ENCODE data around the gene TAGAP.
"Not testable (repeated sequence)": the region's sequence is repeated elsewhere in the genome, so short reads cannot be mapped to it uniquely, and the experiment has no call there.

The TAGAP gene

GRCh38 chr6:158999154-158999665, 45.6 kb downstream of the TAGAP start:
- no peaks in the 10 kb centered on the region for H4K20me1 ChIP-seq (ENCODE audit: low read depth, low read length)
- H3F3A ChIP-seq (ENCODE audit: insufficient read depth) = peaks cover 11% of the 10 kb centered on the region; the same call in 1 of the 2 replicates
- no peaks in the 10 kb centered on the region for H3K36me3 ChIP-seq (ENCODE audit: low read length)
- no peaks in the 10 kb centered on the region for H3K79me2 ChIP-seq (ENCODE audit: insufficient read depth, low read length)
- H3K27ac ChIP-seq (ENCODE audit: low read depth, low read length) = no peak overlapping the region
- no peaks in the 10 kb centered on the region for H3K27me3 ChIP-seq (ENCODE audit: low read length)
- TF ChIP-seq, protein P1, sequence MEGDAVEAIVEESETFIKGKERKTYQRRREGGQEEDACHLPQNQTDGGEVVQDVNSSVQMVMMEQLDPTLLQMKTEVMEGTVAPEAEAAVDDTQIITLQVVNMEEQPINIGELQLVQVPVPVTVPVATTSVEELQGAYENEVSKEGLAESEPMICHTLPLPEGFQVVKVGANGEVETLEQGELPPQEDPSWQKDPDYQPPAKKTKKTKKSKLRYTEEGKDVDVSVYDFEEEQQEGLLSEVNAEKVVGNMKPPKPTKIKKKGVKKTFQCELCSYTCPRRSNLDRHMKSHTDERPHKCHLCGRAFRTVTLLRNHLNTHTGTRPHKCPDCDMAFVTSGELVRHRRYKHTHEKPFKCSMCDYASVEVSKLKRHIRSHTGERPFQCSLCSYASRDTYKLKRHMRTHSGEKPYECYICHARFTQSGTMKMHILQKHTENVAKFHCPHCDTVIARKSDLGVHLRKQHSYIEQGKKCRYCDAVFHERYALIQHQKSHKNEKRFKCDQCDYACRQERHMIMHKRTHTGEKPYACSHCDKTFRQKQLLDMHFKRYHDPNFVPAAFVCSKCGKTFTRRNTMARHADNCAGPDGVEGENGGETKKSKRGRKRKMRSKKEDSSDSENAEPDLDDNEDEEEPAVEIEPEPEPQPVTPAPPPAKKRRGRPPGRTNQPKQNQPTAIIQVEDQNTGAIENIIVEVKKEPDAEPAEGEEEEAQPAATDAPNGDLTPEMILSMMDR (IDR thresholded peaks at IDR 0.05; ENCODE audit: insufficient read depth, low read length, poor library complexity, severe bottlenecking) = no peak
- no peak for TF ChIP-seq EZH2phosphoT487 (conservative IDR thresholded peaks at IDR 0.05; ENCODE audit: low read length)
- H3K9me3 ChIP-seq (ENCODE audit: insufficient read depth, low read length) = no peaks in the 10 kb centered on the region
- peak overlapping the region; percentile 69 for H3K4me2 ChIP-seq (ENCODE audit: low read depth, low read length, poor library complexity, severe bottlenecking)
- H3K4me3 ChIP-seq (ENCODE audit: insufficient read depth, low read length, poor library complexity, severe bottlenecking) = peak overlapping the region; percentile 83
- H3K9me2 ChIP-seq (replicated peaks; ENCODE audit: insufficient read depth, low read length) = no peaks in the 10 kb centered on the region
- H3K9ac ChIP-seq (ENCODE audit: low read length) = peak overlapping the region; percentile 86
- H2AFZ ChIP-seq (ENCODE audit: low read depth, low read length, severe bottlenecking) = peak overlapping the region; percentile 94

DNA sequence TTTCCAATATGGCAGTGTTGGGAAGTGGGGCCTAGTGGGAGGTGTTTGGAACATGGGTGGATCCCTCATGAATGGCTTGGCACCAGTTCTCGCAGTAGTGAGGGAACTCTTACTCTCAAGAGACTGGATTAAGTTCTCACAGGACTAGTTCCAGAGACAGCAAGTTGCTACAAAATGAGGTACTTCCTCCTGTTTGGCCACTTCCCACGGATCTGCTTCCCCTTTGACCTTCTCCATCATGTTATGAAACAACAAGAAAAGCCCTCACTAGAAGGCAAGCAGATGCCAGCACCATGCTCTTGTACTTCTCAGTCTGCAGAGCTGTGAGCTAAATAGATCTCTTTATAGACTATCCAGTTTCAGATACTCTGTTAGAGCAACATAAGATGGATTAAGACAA, 47.9 kb downstream of the TAGAP start:
- peaks cover 11% of the 10 kb centered on the region; the same call in 1 of the 2 replicates for H3F3A ChIP-seq (ENCODE audit: insufficient read depth)
- no peak overlapping the region for H3K4me2 ChIP-seq (ENCODE audit: low read depth, low read length, poor library complexity, severe bottlenecking)
- no peak overlapping the region for H3K4me3 ChIP-seq (ENCODE audit: insufficient read depth, low read length, poor library complexity, severe bottlenecking)
- no peaks in the 10 kb centered on the region for H3K79me2 ChIP-seq (ENCODE audit: insufficient read depth, low read length)
- no peaks in the 10 kb centered on the region for H4K20me1 ChIP-seq (ENCODE audit: low read depth, low read length)
- H3K9ac ChIP-seq (ENCODE audit: low read length) = no peak overlapping the region
- no peak overlapping the region for H3K27ac ChIP-seq (ENCODE audit: low read depth, low read length)
- no peaks in the 10 kb centered on the region for H3K27me3 ChIP-seq (ENCODE audit: low read length)
- H3K9me3 ChIP-seq (ENCODE audit: insufficient read depth, low read length) = no peaks in the 10 kb centered on the region
- no peak overlapping the region for H2AFZ ChIP-seq (ENCODE audit: low read depth, low read length, severe bottlenecking)
- no peaks in the 10 kb centered on the region for H3K9me2 ChIP-seq (replicated peaks; ENCODE audit: insufficient read depth, low read length)
- TF ChIP-seq EZH2phosphoT487 (conservative IDR thresholded peaks at IDR 0.05; ENCODE audit: low read length) = no peak
- TF ChIP-seq, protein P1 (IDR thresholded peaks at IDR 0.05; ENCODE audit: insufficient read depth, low read length, poor library complexity, severe bottlenecking) = no peak
- H3K36me3 ChIP-seq (ENCODE audit: low read length) = no peaks in the 10 kb centered on the region

- TF ChIP-seq EZH2phosphoT487 (conservative IDR thresholded peaks at IDR 0.05; ENCODE audit: low read length) = no peak
- no peaks in the 10 kb centered on the region for H3K9me3 ChIP-seq (ENCODE audit: insufficient read depth, low read length)
- no peaks in the 10 kb centered on the region for H3K27me3 ChIP-seq (ENCODE audit: low read length)
- H3K9me2 ChIP-seq (replicated peaks; ENCODE audit: insufficient read depth, low read length) = no peaks in the 10 kb centered on the region
- no peak overlapping the region for H3K27ac ChIP-seq (ENCODE audit: low read depth, low read length)
- no peak overlapping the region for H3K4me2 ChIP-seq (ENCODE audit: low read depth, low read length, poor library complexity, severe bottlenecking)
- H2AFZ ChIP-seq (ENCODE audit: low read depth, low read length, severe bottlenecking) = no peak overlapping the region
- H3K79me2 ChIP-seq (ENCODE audit: insufficient read depth, low read length) = no peaks in the 10 kb centered on the region
- H4K20me1 ChIP-seq (ENCODE audit: low read depth, low read length) = no peaks in the 10 kb centered on the region
- no peak overlapping the region for H3K9ac ChIP-seq (ENCODE audit: low read length)
- no peaks in the 10 kb centered on the region for H3K36me3 ChIP-seq (ENCODE audit: low read length)
- H3K4me3 ChIP-seq (ENCODE audit: insufficient read depth, low read length, poor library complexity, severe bottlenecking) = no peak overlapping the region
- no peaks in the 10 kb centered on the region for H3F3A ChIP-seq (ENCODE audit: insufficient read depth)
These were observed 51.2 kb downstream of the TAGAP start for GRCh38 chr6:158993639-158994038.

DNA sequence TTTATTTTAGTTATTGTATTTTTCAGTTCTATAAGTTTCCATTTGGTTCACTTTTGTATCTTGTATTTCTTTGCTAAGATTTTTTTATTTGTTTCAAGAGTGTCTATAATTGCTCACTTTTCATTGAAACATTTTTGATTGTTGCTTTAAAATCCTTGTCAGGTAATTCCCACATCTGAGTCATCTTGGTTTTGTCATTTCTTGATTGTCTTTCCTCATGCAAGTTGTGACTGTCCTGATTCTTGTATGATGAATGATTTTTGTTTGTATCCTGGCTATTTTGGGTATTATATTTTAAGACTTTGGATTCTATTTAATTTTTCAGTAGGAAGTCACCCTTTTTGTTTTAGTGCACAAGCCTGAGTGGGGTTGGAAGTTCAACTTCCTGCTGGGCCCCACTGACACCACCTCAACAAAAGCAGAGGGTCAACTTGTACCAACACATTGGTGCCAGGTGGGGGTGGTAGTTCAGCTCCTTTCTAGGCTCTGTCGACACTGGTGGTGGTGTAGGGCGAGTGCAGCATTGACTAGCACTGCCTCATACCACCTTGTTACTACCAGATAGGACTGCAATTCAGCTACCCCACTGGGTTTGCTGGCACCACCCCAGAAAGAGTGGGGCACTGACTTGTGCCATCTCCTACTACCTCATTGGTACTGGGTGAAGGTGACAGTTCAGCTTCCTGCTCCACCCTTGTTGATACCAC, 53.6 kb downstream of the TAGAP start:
- Histone ChIP-seq H3K4me3 (ENCODE audit: insufficient read depth, low read length, poor library complexity, severe bottlenecking) (no peak overlapping the region), H3K36me3 (ENCODE audit: low read length) (no peaks in the 10 kb centered on the region), H3F3A (ENCODE audit: insufficient read depth) (no peaks in the 10 kb centered on the region), H3K9ac (ENCODE audit: low read length) (no peak overlapping the region), H3K9me2 (replicated peaks; ENCODE audit: insufficient read depth, low read length) (no peaks in the 10 kb centered on the region), H2AFZ (ENCODE audit: low read depth, low read length, severe bottlenecking) (no peak overlapping the region), H3K27me3 (ENCODE audit: low read length) (no peaks in the 10 kb centered on the region), H3K9me3 (ENCODE audit: insufficient read depth, low read length) (no peaks in the 10 kb centered on the region), H3K4me2 (ENCODE audit: low read depth, low read length, poor library complexity, severe bottlenecking) (no peak overlapping the region), H4K20me1 (ENCODE audit: low read depth, low read length) (no peaks in the 10 kb centered on the region), H3K79me2 (ENCODE audit: insufficient read depth, low read length) (no peaks in the 10 kb centered on the region), H3K27ac (ENCODE audit: low read depth, low read length) (no peak overlapping the region)
- no peak for TF ChIP-seq EZH2phosphoT487 (conservative IDR thresholded peaks at IDR 0.05; ENCODE audit: low read length)
- TF ChIP-seq, protein P1 (IDR thresholded peaks at IDR 0.05; ENCODE audit: insufficient read depth, low read length, poor library complexity, severe bottlenecking) = no peak

DNA sequence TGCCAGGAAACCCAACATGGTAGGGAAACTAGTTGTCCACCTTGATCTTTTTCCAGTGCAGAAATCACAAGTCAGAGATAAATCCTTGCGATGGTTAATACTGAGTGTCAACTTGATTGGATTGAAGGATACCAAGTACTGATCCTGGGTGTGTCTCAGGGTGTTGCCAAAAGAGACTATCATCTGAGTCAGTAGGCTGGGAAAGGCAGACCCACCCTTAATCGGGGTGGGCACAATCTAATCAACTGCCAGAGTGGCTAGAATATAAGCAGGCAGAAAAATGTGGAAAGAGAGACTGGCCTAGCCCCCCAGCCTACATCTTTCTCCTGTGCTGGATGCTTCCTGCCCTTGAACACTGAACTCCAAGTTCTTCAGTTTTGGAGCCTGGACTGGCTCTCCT, 55.1 kb downstream of the TAGAP start:
- H3K79me2 ChIP-seq (ENCODE audit: insufficient read depth, low read length); H3F3A ChIP-seq (ENCODE audit: insufficient read depth); H3K9me3 ChIP-seq (ENCODE audit: insufficient read depth, low read length); H3K9ac ChIP-seq (ENCODE audit: low read length); H2AFZ ChIP-seq (ENCODE audit: low read depth, low read length, severe bottlenecking); H3K27me3 ChIP-seq (ENCODE audit: low read length); H4K20me1 ChIP-seq (ENCODE audit: low read depth, low read length); H3K36me3 ChIP-seq (ENCODE audit: low read length); H3K27ac ChIP-seq (ENCODE audit: low read depth, low read length); H3K9me2 ChIP-seq (replicated peaks; ENCODE audit: insufficient read depth, low read length); H3K4me3 ChIP-seq (ENCODE audit: insufficient read depth, low read length, poor library complexity, severe bottlenecking); H3K4me2 ChIP-seq (ENCODE audit: low read depth, low read length, poor library complexity, severe bottlenecking): not testable (repeated sequence)

All from SU-DHL-6 (cell line).